NT2/D1 (cell line): Measurements from ENCODE around the gene GRM5.

ENCODE experiments used
- DNase-seq: peaks from one replicate; pipeline ENCODE4 v3.0.0-alpha.2; 2011; ENCODE audit warnings: low read depth, low spot score
- H3K27me3 ChIP-seq: 2 replicates; pipeline ENCODE4 v1.6.0; 2011; ENCODE audit warnings: mild to moderate bottlenecking; ENCODE audit not compliant: insufficient read length, insufficient read depth
- H3K36me3 ChIP-seq: 2 replicates; pipeline ENCODE4 v1.6.1; 2011; ENCODE audit warnings: mild to moderate bottlenecking, low read length, mixed read lengths; ENCODE audit not compliant: insufficient read depth, insufficient read length
- H3K4me1 ChIP-seq: 2 replicates; pipeline ENCODE4 v1.5.1; 2011; ENCODE audit not compliant: insufficient read depth, insufficient read length
- H3K4me3 ChIP-seq: 2 replicates; pipeline ENCODE4 v1.5.1; 2011; ENCODE audit warnings: low read depth; ENCODE audit not compliant: insufficient read length
- H3K9ac ChIP-seq: 2 replicates; pipeline ENCODE4 v1.6.0; 2011; ENCODE audit warnings: low read depth; ENCODE audit not compliant: insufficient read length
- H3K9me3 ChIP-seq: 2 replicates; pipeline ENCODE4 v1.5.1; 2011; ENCODE audit warnings: mild to moderate bottlenecking, low read length; ENCODE audit not compliant: insufficient read depth
- SUZ12 ChIP-seq: IDR thresholded peaks from 2 replicates; pipeline ENCODE4 v1.6.1; 2011; ENCODE audit not compliant: insufficient read length, insufficient read depth; ENCODE audit errors: extremely low read depth
- YY1 ChIP-seq: IDR thresholded peaks from 2 replicates; pipeline ENCODE4 v1.6.1; 2011; ENCODE audit not compliant: insufficient read length, insufficient read depth
- ZNF274 ChIP-seq: IDR thresholded peaks from 2 replicates; pipeline ENCODE4 v1.6.1; 2011; ENCODE audit warnings: mild to moderate bottlenecking, low read depth, low read length

Gene GRM5

DNA sequence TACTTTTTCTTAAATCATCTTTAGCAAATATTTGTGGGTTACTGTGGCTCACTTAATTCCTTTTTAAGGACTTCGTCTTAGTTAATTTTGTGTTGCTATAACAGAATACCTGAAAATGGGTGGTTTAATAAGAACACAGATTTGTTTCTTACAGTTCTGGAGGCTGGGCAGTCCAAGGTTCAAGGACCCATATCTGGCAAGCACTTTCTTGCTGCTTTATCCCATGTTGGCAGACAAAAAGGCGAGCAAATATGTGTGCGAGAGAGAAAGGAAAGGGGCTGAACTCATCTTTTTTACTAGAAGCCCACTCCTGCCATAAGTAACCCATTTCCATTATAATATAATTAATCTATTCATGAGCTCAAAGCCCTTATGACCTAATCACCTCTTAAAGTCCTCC is 246.2 kb downstream of the GRM5 start:
- Histone ChIP-seq H3K4me1 (no peaks in the 10 kb centered on the region), H3K9me3 (no peaks in the 10 kb centered on the region), H3K4me3 (no peak overlapping the region), H3K36me3 (no peaks in the 10 kb centered on the region), H3K9ac (no peak overlapping the region), H3K27me3 (no peaks in the 10 kb centered on the region)
- no peak for DNase-seq
- TF ChIP-seq YY1, result no peak
- no peak for TF ChIP-seq ZNF274
- TF ChIP-seq SUZ12, result no peak

DNA sequence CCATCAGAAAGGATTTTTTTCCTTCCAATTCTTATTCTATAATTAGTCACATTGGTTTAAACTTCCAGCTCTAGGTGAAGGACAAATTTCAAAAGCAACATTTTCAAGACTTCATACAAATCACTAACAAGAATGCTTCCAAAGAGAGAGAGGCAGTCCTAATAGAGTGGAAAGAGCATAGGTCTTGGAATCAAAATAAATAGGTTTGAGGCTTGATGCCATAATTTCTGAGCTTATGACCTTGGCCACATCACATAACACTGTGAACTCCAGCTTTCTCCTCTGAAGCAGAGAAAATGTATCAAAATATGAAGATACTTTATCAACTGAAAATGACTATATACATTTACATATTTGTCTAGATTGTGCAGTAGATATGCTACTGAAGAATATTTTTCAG is 246.8 kb downstream of the GRM5 start:
- no peak overlapping the region for H3K4me3 ChIP-seq
- DNase-seq, result no peak
- no peak overlapping the region for H3K9ac ChIP-seq
- no peaks in the 10 kb centered on the region for H3K9me3 ChIP-seq
- TF ChIP-seq YY1 (no peak), ZNF274 (no peak), SUZ12 (no peak)
- H3K36me3 ChIP-seq, result no peaks in the 10 kb centered on the region
- H3K4me1 ChIP-seq, result no peaks in the 10 kb centered on the region
- no peaks in the 10 kb centered on the region for H3K27me3 ChIP-seq

DNA sequence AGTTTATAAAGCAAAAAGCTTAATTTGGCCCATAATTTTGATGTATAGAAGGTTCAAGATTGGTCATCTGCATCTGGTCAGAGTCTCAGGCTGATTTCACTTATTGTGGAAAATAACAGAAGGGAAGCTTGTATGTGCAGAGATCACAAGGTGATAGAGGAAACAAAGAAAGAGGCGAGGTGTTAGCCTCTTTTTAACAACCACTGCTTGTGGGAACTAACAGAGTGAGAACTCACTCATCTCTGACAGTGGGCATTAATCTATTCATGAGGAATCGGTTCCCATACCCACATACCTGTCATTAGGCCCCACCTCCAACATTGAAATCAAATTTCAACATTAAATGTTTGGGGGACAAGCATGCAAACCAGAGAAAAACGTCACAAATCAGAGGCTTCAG is 250.3 kb downstream of the GRM5 start:
- H3K4me1 ChIP-seq, result no peaks in the 10 kb centered on the region
- TF ChIP-seq SUZ12, result no peak
- TF ChIP-seq ZNF274, result no peak
- no peak for TF ChIP-seq YY1
- no peaks in the 10 kb centered on the region for H3K27me3 ChIP-seq
- no peak overlapping the region for H3K4me3 ChIP-seq
- no peaks in the 10 kb centered on the region for H3K9me3 ChIP-seq
- H3K36me3 ChIP-seq, result no peaks in the 10 kb centered on the region
- DNase-seq, result no peak
- H3K9ac ChIP-seq, result no peak overlapping the region

DNA sequence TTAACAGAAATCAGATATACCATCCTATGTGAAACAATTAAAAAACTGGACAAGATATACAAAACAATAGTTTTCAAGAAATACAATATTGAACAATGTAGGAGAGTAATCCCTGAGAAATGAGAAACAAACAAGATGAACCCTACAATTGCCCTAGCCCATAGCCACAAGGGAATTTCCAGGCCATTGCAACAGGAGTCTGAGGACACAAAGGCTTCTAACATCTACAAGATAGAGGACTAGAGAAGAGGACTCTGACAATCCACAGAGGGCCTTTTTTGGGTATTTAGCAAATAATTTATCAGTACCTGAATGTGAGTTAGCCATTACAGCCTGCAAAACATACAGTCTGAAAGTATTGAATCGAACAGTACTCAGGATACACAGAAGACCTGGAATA is 251.7 kb downstream of the GRM5 start:
- Histone ChIP-seq H3K4me1 (no peaks in the 10 kb centered on the region), H3K4me3 (no peak overlapping the region), H3K9ac (no peak overlapping the region), H3K27me3 (no peaks in the 10 kb centered on the region), H3K9me3 (no peaks in the 10 kb centered on the region), H3K36me3 (no peaks in the 10 kb centered on the region)
- TF ChIP-seq SUZ12, result no peak
- TF ChIP-seq ZNF274, result no peak
- TF ChIP-seq YY1, result no peak
- no peak for DNase-seq

DNA sequence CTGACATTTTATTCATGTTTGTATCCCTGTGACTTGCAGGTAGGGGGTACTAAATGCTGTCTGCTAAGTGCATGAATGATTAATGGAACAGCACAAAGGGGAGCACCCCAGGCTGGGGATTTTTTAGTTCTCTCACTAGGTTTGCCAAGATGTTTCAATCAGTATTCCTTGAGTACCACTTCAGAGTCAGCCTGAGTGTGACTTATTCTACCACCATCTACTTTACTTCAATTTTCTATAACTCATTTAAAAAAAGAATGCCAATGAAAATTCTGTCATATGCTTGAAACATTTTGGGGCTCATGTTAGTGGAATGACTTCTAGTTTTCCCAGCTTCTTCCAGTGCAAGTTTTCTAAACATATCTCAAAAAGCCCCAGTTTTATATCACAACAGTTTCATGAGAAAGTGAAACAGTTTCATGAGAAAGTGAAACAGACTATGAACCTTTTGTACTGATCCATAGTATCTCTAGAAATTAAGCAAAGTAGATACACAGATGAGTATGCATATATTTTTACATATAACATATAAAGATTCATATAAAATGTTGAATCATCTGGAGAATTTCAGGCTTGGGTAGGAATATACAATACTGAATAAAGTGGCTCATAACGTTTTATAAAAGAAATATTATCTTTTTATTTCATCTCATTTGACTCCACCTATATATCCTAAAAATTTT is 252.4 kb downstream of the GRM5 start:
- H3K9me3 ChIP-seq, result no peaks in the 10 kb centered on the region
- no peaks in the 10 kb centered on the region for H3K27me3 ChIP-seq
- no peaks in the 10 kb centered on the region for H3K4me1 ChIP-seq
- no peak overlapping the region for H3K4me3 ChIP-seq
- no peaks in the 10 kb centered on the region for H3K36me3 ChIP-seq
- H3K9ac ChIP-seq, result no peak overlapping the region
- no peak for TF ChIP-seq ZNF274
- TF ChIP-seq YY1, result no peak
- no peak for TF ChIP-seq SUZ12
- DNase-seq, result no peak

DNA sequence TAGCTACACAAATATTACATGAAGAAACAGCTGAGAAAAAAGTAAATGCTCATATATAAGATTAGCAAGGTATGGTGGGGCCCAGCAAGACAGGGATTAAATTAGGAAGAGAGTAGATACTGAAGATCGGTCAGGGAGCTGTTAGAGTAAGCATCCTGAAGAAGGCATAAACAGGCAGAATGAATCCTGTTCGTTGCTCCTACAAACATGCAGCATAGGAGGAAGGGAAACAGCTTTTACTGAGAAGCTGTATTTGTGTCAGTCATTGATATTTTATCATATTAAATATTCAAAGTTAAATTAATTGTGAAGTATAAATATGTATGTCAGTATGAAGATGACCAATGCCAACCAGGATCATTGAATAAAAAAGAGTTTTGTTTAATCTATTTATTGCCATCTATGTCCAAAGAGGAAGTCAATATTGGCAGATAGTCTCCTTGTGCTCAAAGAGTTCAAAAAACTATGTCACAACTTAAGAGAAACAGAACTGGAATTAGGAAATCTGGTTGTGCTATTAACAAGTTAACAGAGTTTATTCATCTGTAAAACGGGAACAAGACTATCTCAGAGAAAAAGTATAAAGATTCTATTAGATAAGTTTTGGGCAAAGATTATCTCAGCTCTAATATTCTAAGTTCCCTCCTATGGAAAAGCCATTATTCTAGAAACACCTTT is 255.2 kb downstream of the GRM5 start:
- DNase-seq, result no peak
- Histone ChIP-seq H3K27me3 (no peaks in the 10 kb centered on the region), H3K4me1 (no peaks in the 10 kb centered on the region), H3K9ac (no peak overlapping the region), H3K4me3 (no peak overlapping the region), H3K36me3 (no peaks in the 10 kb centered on the region), H3K9me3 (no peaks in the 10 kb centered on the region)
- TF ChIP-seq ZNF274, result no peak
- TF ChIP-seq SUZ12, result no peak
- TF ChIP-seq YY1, result no peak

DNA sequence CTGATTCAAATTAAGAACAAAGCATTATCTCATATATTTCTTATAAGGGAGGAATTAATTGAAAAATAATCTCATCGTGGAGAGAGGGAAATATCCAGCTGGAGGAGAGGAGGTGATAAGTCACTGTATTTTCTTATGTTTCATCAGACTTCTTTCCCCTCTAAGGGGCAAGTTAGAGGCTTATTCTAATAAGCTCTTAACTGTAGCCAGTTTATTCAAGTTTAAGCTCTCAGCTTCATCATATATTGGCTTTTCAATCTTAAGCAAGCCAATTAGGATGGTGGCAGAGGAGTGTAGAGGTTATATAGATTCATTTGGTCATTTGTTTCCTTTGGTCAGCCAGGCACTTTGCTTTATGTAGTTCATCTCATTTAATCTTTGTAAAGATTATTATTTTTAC is 256.7 kb downstream of the GRM5 start:
- no peak for DNase-seq
- no peak overlapping the region for H3K4me3 ChIP-seq
- H3K9ac ChIP-seq, result no peak overlapping the region
- H3K36me3 ChIP-seq, result no peaks in the 10 kb centered on the region
- no peaks in the 10 kb centered on the region for H3K4me1 ChIP-seq
- no peaks in the 10 kb centered on the region for H3K27me3 ChIP-seq
- TF ChIP-seq SUZ12, result no peak
- no peak for TF ChIP-seq YY1
- TF ChIP-seq ZNF274, result no peak
- H3K9me3 ChIP-seq, result no peaks in the 10 kb centered on the region
